Endometrium (tissue), 2 donors: ENCODE data around the gene DDX21.
"Not testable (repeated sequence)": the region's sequence is repeated elsewhere in the genome, so short reads cannot be mapped to it uniquely, and the experiment has no call there.

Experiments
- FAIRE-seq: peaks from 2 replicates; lab custom pipeline; 2012; peaks lifted over from hg19 to GRCh38; lab: Jason Lieb, UNC
- donor health status: control.
- donor health status: control.

Gene DDX21

GRCh38 chr10:68988530-68989316, 32.8 kb downstream of the DDX21 start, which contains the start of gene KIFBP:
KIFBP (plus strand) TSS chr10:68988803; CDS start chr10:68988833, 30 bp downstream.
- peak; percentile 95 for FAIRE-seq

DNA sequence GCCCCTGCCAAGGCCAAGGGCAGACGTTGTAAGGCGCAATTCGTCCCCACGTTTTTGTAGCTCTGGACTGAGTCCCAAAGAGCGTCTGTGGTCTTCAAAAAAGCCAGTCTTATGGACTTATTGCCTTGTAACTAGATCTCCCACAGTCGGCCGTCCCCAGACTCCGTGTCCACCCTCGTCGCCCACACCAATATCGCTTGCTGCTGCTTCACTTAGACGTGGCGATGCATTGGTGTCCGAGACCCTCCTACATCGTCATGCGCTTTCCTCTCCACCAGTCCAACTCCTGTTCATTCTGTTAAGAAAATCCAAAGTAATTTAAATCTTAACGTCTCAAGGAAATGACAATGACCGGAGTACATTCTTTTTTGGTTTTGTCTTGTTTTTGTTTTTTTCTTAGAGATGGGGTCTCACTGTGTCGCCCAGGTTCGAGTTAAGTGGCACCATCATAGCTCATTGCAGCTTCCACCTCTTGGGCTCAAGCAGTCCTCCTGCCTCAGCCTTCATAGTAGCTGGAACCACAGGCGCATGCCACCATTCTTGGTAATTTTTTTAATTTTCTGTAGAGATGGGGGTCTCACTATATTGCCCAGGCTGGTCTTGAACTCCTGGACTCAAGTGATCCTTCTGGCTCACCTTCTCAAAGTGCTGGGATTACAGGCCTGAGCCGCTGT, 33.5 kb downstream of the DDX21 start:
- FAIRE-seq = no peak

DNA sequence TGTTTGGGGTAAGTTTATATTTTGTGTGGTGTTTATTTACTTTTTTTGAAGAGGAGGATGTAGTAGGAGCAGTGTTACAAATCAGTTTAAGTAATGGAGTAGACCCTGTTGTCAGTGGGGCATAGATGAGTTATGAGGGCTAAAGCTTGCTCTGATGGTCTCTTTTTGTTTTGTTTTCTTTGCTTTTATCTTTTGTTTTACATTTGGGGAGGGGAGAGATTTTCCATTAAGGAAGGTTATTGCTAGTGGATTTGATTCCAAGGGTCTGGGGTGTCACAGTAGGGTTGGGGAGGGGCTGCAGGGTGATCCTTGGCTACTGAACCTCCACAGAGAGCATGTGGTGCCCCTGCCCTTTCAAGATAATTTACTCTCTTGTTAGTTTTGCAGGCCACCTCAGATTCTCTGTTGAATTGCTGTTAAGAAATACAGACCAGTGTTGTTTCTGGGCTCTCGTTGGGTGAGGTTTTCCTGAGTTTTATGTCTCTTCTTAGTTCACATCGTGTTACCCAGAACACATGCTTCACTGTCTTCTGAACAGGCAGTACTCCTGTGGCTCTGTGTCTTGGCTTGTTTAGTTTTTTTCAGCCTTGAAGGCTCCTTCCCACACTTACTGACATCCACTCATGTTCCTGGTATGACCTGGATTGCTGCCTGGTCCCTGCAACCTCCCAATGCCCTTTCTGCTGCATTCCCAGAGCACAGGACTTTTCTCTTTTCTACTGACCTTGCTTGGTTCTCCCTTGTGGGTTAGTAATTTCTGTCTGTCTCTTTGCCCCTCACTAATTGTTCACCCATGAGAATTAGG, 36.9 kb downstream of the DDX21 start:
- FAIRE-seq = no peak

GRCh38 chr10:68997211-68997610, 41.2 kb downstream of the DDX21 start:
- no peak for FAIRE-seq

DNA sequence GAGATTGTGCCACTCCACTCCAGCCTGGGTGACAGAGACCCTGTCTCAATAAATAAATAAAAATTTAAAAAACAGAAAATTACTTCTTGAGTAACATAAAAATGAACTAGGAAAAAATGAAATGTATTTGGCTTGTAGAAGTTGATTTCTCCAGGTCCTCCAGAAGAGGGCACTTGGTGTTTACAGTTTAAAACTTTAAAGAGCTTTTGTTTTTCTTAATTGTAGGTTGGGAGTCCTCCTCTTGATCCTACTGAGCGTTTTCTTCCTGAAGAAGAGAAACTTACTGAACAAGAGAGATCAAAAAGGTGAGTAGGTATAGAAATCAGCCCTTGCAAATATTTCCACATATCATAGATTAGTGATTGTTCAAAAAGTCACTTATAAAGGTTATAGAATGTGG, 48.9 kb downstream of the DDX21 start:
- FAIRE-seq = peak; percentile 81

DNA sequence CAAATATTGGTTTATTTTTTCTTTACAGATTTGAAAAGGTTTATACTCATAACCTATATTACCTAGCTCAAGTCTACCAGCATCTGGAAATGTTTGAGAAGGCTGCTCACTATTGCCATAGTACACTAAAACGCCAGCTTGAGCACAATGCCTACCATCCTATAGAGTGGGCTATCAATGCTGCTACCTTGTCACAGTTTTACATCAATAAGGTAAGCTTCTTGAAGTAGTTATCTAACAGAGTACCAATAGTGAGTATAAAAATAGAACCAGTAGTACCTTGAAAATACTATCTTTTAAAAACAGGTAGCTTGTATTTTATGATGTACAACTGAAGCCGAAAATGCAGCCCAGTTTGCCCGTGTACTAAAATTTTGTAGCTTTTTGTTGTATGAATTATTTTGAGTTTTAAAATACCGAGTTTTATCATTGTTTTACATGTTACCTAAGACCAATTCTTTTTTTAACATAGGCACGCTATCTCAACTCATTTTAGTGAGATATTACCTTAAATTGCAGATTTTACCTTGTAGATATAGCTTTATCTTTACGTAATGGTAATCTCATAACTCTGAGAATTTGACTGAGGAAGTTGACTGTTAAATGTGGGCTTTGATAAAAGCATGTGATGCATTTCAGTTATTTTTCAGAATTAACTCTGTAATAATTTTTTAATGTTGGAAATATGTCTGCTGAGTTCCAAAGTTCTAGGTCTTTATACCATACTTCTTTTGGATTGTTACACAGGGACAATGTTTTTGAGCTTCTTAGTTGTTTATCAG, 49.9 kb downstream of the DDX21 start:
- no peak for FAIRE-seq

GRCh38 chr10:69007260-69007659, 51.3 kb downstream of the DDX21 start:
- FAIRE-seq = no peak

DNA sequence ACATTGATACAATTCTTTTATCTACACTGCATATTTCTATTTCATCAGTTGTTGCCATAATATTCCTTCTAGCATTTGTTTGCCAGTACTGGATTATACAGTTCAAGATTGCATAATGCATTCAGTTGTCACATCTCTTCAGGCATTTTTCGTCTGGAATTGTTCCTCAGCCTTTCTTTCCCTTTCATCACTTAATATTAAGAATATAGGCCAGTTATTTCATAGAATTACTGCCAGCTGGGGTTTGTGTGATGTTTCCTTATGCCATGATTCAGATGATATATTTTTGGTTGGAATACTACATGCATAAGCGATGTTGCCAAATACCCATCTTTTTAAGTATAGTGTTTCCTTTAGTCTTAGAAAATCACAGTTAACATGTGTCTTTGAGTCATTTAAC, 53.4 kb downstream of the DDX21 start:
- no peak for FAIRE-seq

- FAIRE-seq = no peak
These were observed 54.2 kb downstream of the DDX21 start for GRCh38 chr10:69010151-69010640.

DNA sequence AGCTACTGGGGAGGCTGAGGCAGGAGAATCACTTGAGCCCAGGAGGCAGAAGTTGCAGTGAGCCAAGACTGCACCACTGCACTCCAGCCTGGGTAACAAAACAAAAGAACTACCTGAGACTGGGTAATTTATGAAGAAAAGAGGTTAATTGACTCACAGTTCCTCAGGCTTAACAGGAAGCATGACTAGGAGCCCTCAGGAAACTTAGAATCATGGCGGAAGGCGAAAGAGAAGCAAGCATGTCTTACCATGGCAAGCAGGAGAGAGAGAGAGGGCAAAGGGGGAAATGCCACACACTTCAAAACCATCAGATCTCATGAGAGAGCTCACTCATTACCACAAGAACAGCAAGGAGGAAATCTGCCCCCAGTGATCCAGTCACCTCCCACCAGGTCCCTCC, 56.8 kb downstream of the DDX21 start:
- not testable (repeated sequence) for FAIRE-seq

DNA sequence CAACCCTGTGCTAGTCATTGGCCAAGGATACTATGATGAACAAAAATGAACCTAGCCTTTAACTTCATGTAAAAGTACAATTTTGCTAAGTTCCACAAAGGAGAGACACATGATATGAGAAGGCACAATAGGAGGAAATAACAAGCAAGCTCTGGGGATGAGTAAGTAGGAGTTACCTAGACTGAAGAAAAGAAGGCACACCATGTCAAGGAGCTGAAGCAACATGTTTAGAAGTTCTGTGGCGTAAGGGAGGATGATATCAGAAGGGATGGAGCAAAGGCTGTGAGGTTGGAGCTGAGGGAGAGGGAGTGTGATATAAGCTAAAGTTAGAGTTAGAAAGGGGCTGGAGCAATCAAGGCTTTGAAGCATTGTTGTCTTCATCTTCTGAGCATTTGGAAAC, 58.2 kb downstream of the DDX21 start:
- FAIRE-seq = no peak

- FAIRE-seq = no peak
These were observed 62.6 kb downstream of the DDX21 start for GRCh38 chr10:69018613-69019012.

GRCh38 chr10:69022611-69023010, 66.6 kb downstream of the DDX21 start:
- FAIRE-seq = no peak

DNA sequence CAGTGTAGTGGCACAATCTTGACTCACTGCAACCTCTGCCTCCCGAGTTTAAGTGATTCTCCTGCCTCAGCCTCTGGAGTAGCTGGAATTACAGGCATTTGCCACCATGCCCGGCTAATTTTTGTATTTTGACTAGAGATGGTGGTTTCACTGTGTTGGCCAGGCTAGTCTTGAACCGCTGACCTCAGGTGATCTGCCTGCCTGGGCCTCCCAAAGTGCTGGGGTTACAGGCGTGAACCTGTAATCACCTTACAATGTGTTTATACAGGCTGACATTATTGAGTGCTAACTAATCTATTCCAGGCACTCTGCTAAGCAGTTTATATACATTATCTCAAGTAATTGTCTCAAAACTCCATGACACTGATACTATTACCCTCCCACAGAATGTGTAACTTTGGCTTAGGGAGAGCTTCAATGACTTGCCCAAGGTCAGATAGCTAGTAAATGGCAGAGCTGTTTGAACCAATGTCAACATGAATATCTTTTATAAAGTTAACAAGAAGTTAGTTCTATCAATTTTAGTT, 69.5 kb downstream of the DDX21 start:
- no peak for FAIRE-seq

- no peak for FAIRE-seq
These were observed 77.3 kb downstream of the DDX21 start for GRCh38 chr10:69033256-69033655.
